Pancreas (tissue), 10 donors: Measurements from ENCODE around the gene CNTRL. TPM values are rescaled to one million over a fixed set of nuclear protein-coding genes. Genes with fewer than 3 reads are reported as not detected.
A peak's percentile ranks its signal among the peaks of the same experiment; 100 is the strongest.

ENCODE experiments used
- ATAC-seq, 4 donors: fragments of 200-7000 bp; cut with Tn5 transposase; one replicate each; pipeline versions ENCODE4 v1.8.0 to v1.9.1; 2020; ENCODE audit warnings: mild to moderate bottlenecking in 4 of 4, moderate library complexity in 4 of 4
- DNase-seq, 6 donors: peaks; one replicate each; pipeline ENCODE4 v3.0.0-alpha.2; 2020
- FAIRE-seq: peaks from 2 replicates; lab custom pipeline; 2012; peaks lifted over from hg19 to GRCh38; lab: Jason Lieb, UNC
- H3K27ac ChIP-seq, 4 donors: fragments of 200-600 bp; sonication (generic); 1 replicate in 3 of 4; 2 replicates in 1 of 4; pipeline versions ENCODE4 v1.5.0 to v1.8.0; 2020
- H3K27me3 ChIP-seq, 4 donors: fragments of 200-600 bp; one replicate each; pipeline ENCODE4 v1.8.0; 2021
- H3K36me3 ChIP-seq, 3 donors: fragments of 200-600 bp; sonication (generic) in 1 of 3; one replicate each; pipeline versions ENCODE4 v1.5.0 to v1.8.0; 2020 to 2021
- H3K4me1 ChIP-seq, 3 donors: fragments of 200-600 bp; one replicate each; pipeline ENCODE4 v1.8.0; 2021
- H3K4me3 ChIP-seq, 4 donors: fragments of 200-600 bp; sonication (generic) in 2 of 4; one replicate each; pipeline versions ENCODE4 v1.5.0 to v1.8.0; 2020 to 2021
- H3K9me3 ChIP-seq, 4 donors: fragments of 200-600 bp; one replicate each; pipeline ENCODE4 v1.8.0; 2021
- WGBS, 2 donors: extraction: QIAGEN DNeasy Blood & Tissue Kit; methylation state at CpG; one replicate each; pipeline ENCODE4 v1.1.7; 2013; 5-methylcytosine and 5-hydroxymethylcytosine counted together
- intact Hi-C, 3 donors: fragments of 100-400 bp; cut with DNase I; formaldehyde crosslinking; loops; one replicate each; pipeline versions ENCODE4 v1.11.1 to v1.14.2; 2022
- polyA plus RNA-seq, 2 donors: library from polyadenylated mRNA; stranded (reverse); fragments of 200-250 nt; gene quantifications; one replicate each; pipeline ENCODE4 v1.2.3, GENCODE V29; 2013
- total RNA-seq, 6 donors: library from RNA; stranded (reverse); fragmentation: NEBNext Ultra II Directional in 4 of 6; extraction: Animal tissue kit (Norgen Biotek cat#: 25700) in 4 of 6; gene quantifications; one replicate each; pipeline versions ENCODE4 v1.2.1 to v1.2.4, GENCODE V29; 2021 to 2023
- TF ChIP-seq, protein P1 (sequence below), 4 donors: fragments of 200-600 bp; sonication (generic) in 3 of 4; IDR thresholded peaks; one replicate each; pipeline versions ENCODE4 v1.5.0 to v1.8.0; 2021; ENCODE audit warnings: antibody characterized with exemption in 4 of 4
- donor health status: healthy with polysubstance abuse.
- donor health status: DM: no; HTN: no; CAD: no; lungs with moderate emphysema.
- donor health status: DM: no; HTN: no; CAD: no.
- donor health status: control.
- donor health status: control.
- donor health status: Bipolar disorder and iron deficiency.
- donor health status: DM: yes; HTN: yes; CAD: no.
- donor health status: DM: no; HTN: no; CAD: no.
- donor health status: DM: no; HTN: no; CAD: no.
- donor health status: DM: yes; HTN: yes; CAD: no.

CNTRL gene
- total and polyA plus RNA-seq, 8 donors = 5.0 to 12.1 (median 6.5) TPM

DNA sequence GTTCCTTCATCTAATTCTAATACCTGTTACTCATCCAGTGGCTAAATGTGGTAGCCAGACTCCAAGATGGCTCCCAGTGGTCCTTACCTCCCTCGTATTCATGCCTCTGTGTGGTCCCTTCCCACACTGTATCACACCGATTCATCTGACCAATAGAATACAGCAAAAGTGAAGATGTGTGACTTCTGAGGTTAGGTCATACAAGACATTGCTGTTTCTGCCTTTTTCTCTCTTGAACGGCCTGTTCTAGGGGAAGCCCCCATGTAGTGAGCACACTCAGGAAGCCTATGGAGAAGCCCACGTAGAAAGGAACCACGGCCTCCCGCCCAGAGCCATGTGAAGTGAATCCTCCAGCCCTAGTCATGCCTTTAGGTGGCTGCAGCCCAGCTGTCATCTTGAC, 15.2 kb upstream of the CNTRL start:
- FAIRE-seq (no peak), ATAC-seq (no peak), DNase-seq (no peak)
- Histone ChIP-seq H3K36me3 (no peaks in the 10 kb centered on the region), H3K9me3 (no peaks in the 10 kb centered on the region), H3K4me3 (no peak overlapping the region), H3K27ac (no peak overlapping the region), H3K27me3 (no peaks in the 10 kb centered on the region), H3K4me1 (peaks cover 0 to 11% (median 0%) of the 10 kb centered on the region in 3 donors)
- TF ChIP-seq, protein P1, sequence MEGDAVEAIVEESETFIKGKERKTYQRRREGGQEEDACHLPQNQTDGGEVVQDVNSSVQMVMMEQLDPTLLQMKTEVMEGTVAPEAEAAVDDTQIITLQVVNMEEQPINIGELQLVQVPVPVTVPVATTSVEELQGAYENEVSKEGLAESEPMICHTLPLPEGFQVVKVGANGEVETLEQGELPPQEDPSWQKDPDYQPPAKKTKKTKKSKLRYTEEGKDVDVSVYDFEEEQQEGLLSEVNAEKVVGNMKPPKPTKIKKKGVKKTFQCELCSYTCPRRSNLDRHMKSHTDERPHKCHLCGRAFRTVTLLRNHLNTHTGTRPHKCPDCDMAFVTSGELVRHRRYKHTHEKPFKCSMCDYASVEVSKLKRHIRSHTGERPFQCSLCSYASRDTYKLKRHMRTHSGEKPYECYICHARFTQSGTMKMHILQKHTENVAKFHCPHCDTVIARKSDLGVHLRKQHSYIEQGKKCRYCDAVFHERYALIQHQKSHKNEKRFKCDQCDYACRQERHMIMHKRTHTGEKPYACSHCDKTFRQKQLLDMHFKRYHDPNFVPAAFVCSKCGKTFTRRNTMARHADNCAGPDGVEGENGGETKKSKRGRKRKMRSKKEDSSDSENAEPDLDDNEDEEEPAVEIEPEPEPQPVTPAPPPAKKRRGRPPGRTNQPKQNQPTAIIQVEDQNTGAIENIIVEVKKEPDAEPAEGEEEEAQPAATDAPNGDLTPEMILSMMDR (IDR thresholded peaks at IDR 0.05) = no peak
- WGBS, 2 donors = 72 to 83% methylated on average over 6 of the region's 6 CpGs
- intact Hi-C loops = loop anchor here in 1 of 3 donors (10.0 kb wide), 1 partner anchor 75 kb away; no protein-coding TSS in a partner anchor

DNA sequence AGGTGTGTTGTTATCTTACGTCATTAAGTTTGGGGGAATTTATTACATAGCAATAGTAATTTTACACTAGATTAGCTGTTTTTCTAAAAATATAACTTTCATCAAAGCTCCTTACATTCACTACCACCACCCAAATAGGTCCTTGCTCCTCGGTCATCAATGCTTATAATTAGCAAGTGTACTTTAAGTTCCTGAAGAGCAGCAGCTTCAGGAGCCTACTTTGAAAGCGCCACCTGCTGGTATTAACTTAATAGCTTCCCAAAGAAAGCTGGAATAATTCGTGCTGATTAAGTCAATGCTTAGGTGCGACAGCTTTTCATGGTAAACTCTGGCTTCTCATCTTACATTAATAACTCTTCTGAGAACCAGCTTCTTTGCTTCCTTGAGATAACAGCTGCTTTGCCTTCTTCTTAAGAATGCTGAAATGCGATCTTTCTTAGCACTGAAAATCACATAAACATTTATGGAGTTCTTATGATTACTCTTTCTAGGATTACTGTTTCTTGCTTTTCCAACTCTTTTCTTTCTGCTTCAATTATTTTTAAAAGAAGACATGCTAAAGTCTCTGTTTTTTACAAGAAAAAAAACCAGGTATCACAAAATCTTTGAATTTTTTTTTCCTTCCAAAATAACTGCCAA, 14.6 kb upstream of the CNTRL start:
- peak; percentile 77 for FAIRE-seq
- no peaks in the 10 kb centered on the region for H3K27me3 ChIP-seq
- peak in 2 of 6 donors; percentile 11 to 35 for DNase-seq
- H3K27ac ChIP-seq = no peak overlapping the region
- peak; percentile 35 to 66 (median 62) for ATAC-seq
- intact Hi-C loops = loop anchor here in 1 of 3 donors (10.0 kb wide), 1 partner anchor 75 kb away; no protein-coding TSS in a partner anchor
- no peaks in the 10 kb centered on the region for H3K9me3 ChIP-seq
- no peak overlapping the region for H3K4me3 ChIP-seq
- TF ChIP-seq, protein P1 (IDR thresholded peaks at IDR 0.05) = peak; percentile 44 to 69 (median 60)
- peaks cover 0 to 9% (median 0%) of the 10 kb centered on the region in 3 donors for H3K4me1 ChIP-seq
- no peaks in the 10 kb centered on the region for H3K36me3 ChIP-seq
- 19% methylated on average over 6 of the region's 6 CpGs for WGBS, 2 donors

DNA sequence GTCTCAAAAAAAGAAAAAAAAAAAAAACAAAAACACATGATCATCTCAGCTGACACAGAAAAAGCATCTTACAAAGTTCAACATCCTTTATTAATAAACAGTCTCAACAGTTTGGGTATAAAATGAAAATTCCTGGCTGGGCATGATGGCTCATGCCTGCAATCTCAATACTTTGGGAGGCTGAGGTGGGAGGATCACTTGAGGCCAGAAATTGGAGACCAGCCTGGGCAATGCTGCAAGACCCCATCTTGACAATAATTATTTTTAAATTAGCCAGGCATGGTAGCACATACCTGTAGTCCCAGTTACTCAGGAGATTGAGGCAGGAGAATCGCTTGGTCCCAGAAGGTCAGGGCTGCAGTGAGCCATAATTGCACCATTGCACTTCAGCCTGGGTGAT, 7.9 kb upstream of the CNTRL start:
- H3K27me3 ChIP-seq = no peaks in the 10 kb centered on the region
- H3K9me3 ChIP-seq = no peaks in the 10 kb centered on the region
- no peak overlapping the region for H3K27ac ChIP-seq
- FAIRE-seq (no peak), ATAC-seq (no peak), DNase-seq (no peak)
- 98 to 100% methylated on average over 1 of the region's 1 CpG for WGBS, 2 donors
- TF ChIP-seq, protein P1 (IDR thresholded peaks at IDR 0.05) = no peak
- no peaks in the 10 kb centered on the region for H3K36me3 ChIP-seq
- no peaks in the 10 kb centered on the region for H3K4me1 ChIP-seq
- no peak overlapping the region for H3K4me3 ChIP-seq
- intact Hi-C loops = no loop called here

DNA sequence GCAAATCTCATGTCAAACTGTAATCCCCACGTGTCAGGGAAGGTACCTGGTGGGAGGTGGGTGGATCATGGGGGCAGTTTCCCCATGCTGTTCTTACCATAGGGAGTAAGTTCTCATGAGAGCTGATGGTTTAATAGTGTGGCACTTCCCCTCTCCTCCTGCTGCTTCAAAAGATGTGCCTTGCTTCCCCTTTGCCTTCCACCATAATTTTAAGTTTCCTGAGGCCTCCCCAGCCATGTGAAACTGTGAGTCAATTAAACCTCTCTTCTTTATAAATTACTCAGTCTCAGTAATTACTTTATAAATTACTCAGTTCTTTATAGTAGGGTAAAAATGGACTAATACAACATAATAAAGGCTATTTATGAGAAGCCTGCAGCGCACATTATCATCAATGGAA, 7.1 kb upstream of the CNTRL start:
- WGBS, 2 donors = 88 to 90% methylated on average over 2 of the region's 2 CpGs
- FAIRE-seq (no peak), DNase-seq (no peak), ATAC-seq (no peak)
- H3K4me1 ChIP-seq = no peaks in the 10 kb centered on the region
- TF ChIP-seq, protein P1 (IDR thresholded peaks at IDR 0.05) = no peak
- intact Hi-C loops = no loop called here
- H3K36me3 ChIP-seq = no peaks in the 10 kb centered on the region
- H3K27me3 ChIP-seq = no peaks in the 10 kb centered on the region
- H3K9me3 ChIP-seq = no peaks in the 10 kb centered on the region
- no peak overlapping the region for H3K27ac ChIP-seq
- H3K4me3 ChIP-seq = no peak overlapping the region

DNA sequence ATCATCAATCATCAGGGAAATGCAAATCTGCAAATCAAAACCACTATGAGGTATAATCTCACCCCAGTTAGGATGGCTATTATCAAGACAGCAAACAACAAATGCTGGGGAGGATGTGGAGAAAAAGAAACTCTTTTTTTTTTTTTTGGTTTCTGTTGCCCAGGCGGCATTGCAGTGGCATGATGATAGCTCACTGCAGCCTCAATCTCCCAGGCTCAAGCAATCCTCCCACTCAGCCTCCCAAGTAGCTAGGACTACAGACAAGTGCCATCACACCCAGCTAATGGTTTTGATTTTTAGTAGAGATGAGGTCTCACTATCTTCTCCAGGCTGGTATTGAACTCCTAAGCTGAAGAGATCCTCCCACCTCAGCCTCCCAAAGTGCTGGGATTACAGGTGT, 5.4 kb upstream of the CNTRL start:
- H3K27ac ChIP-seq = no peak overlapping the region
- intact Hi-C loops = no loop called here
- no peak overlapping the region for H3K4me3 ChIP-seq
- DNase-seq (no peak), ATAC-seq (no peak), FAIRE-seq (no peak)
- TF ChIP-seq, protein P1 (IDR thresholded peaks at IDR 0.05) = no peak
- WGBS, 2 donors = 94% methylated on average over 1 of the region's 1 CpG
- peaks cover 0 to 7% (median 4%) of the 10 kb centered on the region in 3 donors for H3K4me1 ChIP-seq
- no peaks in the 10 kb centered on the region for H3K36me3 ChIP-seq
- no peaks in the 10 kb centered on the region for H3K27me3 ChIP-seq
- H3K9me3 ChIP-seq = no peaks in the 10 kb centered on the region
